ENCODE results near the gene CRYZ.

DNA sequence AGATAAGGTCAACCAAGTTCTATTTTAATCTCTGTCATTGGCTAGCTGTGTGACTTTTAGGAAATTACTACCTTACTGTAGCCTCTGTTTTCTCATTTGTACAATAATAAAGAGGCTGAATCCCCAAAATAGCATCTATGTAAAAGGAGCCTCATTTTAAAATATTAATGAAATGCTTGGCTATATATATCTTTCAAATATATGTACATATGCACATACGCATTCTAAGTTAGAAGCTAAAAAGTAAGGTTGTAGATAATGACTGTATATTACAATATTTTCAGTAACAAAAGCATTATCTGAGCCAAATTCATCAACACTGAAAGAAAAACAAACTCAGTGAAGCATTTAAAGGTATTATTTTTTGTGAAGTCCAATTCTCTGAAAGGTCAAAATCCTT is 44.7 kb upstream of the CRYZ start:
- TF ChIP-seq MYC (IDR thresholded peaks at IDR 0.05; ENCODE audit: low read depth, low read length), result no peak
- TF ChIP-seq, protein P1, sequence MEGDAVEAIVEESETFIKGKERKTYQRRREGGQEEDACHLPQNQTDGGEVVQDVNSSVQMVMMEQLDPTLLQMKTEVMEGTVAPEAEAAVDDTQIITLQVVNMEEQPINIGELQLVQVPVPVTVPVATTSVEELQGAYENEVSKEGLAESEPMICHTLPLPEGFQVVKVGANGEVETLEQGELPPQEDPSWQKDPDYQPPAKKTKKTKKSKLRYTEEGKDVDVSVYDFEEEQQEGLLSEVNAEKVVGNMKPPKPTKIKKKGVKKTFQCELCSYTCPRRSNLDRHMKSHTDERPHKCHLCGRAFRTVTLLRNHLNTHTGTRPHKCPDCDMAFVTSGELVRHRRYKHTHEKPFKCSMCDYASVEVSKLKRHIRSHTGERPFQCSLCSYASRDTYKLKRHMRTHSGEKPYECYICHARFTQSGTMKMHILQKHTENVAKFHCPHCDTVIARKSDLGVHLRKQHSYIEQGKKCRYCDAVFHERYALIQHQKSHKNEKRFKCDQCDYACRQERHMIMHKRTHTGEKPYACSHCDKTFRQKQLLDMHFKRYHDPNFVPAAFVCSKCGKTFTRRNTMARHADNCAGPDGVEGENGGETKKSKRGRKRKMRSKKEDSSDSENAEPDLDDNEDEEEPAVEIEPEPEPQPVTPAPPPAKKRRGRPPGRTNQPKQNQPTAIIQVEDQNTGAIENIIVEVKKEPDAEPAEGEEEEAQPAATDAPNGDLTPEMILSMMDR (IDR thresholded peaks at IDR 0.05; ENCODE audit: low read depth, low read length), result no peak
- TF ChIP-seq, protein P2, sequence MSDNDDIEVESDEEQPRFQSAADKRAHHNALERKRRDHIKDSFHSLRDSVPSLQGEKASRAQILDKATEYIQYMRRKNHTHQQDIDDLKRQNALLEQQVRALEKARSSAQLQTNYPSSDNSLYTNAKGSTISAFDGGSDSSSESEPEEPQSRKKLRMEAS (IDR thresholded peaks at IDR 0.05; ENCODE audit: low read depth, low read length), result no peak
- no peak for TF ChIP-seq POLR2A (IDR thresholded peaks at IDR 0.05; ENCODE audit: extremely low read depth, insufficient read length)
